ENCODE results near the gene JAG1. TPM values are rescaled to one million over a fixed set of nuclear protein-coding genes. Genes with fewer than 3 reads are reported as not detected.
A peak's percentile ranks its signal among the peaks of the same experiment; 100 is the strongest.

JAG1 gene
- total RNA-seq, 1 donor from 2014 or later: 278 TPM

DNA sequence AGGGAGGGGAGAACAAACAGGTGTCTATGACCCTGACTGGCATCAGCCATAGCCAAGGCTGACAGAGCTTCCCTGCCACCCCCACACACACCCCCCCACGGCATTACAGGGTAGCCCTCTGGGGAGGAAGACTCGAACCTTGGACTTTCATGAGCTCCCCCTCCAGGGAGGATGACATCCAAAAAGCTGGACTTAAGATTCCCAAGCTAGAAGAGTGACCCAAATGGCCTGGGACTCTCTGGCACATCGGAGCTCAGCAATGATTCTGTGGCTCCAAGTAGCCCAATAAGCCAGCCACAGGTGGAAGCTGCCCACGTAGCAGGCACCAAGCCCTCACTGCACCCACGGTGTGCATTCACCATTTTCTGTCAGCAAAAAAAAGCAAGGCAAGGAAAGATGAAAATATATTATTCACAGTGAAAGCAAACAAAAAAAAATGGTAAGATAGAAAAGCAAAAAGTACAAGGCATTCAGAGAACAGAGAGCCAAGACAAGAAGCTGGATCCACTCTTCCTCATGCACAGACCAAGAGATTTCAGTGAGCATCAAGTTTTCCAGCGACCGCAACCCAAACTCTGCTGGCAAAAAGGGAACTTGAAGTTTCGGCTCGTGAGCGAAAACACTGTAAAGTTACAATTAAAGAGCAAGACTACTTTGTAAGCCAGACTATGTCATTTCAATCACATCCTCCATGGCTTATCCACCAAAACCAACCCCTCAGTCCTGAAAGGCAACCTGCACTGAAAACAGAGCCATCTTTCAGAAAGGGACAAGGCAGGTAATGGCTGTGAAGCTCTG, 10.9 kb downstream of the JAG1 start:
- peaks cover 34% of the 10 kb centered on the region for H3K36me3 ChIP-seq (ENCODE audit: insufficient read depth, low read length)
- H3K4me2 ChIP-seq (ENCODE audit: low read length): no peak overlapping the region
- Mint-ChIP-seq H3K36me3 (ENCODE audit: low read depth, unreplicated experiment) (peaks cover 42% of the 10 kb centered on the region), H3K4me1 (ENCODE audit: low read depth, unreplicated experiment) (peaks cover 75% of the 10 kb centered on the region), H3K9me3 (ENCODE audit: unreplicated experiment) (no peaks in the 10 kb centered on the region), H3K27me3 (ENCODE audit: low read depth, unreplicated experiment) (no peaks in the 10 kb centered on the region), H3K27ac (ENCODE audit: unreplicated experiment) (peak overlapping the region; percentile 7), H3K4me3 (ENCODE audit: unreplicated experiment) (peak overlapping the region; percentile 41)
- H3K9ac ChIP-seq (ENCODE audit: low read length): no peak overlapping the region
- H2AFZ ChIP-seq (ENCODE audit: low read depth, low read length): no peak overlapping the region
- no peak for DNase-seq (ENCODE audit: low read depth)
- no peak for FAIRE-seq
- no peak overlapping the region for H3K4me3 ChIP-seq (ENCODE audit: insufficient read depth, low read depth, low read length)
- no peaks in the 10 kb centered on the region for H3K27me3 ChIP-seq (ENCODE audit: insufficient read depth, low read length)
- TF ChIP-seq EZH2 (IDR thresholded peaks at IDR 0.05; ENCODE audit: insufficient read depth, low read length): no peak
- TF ChIP-seq, protein P1, sequence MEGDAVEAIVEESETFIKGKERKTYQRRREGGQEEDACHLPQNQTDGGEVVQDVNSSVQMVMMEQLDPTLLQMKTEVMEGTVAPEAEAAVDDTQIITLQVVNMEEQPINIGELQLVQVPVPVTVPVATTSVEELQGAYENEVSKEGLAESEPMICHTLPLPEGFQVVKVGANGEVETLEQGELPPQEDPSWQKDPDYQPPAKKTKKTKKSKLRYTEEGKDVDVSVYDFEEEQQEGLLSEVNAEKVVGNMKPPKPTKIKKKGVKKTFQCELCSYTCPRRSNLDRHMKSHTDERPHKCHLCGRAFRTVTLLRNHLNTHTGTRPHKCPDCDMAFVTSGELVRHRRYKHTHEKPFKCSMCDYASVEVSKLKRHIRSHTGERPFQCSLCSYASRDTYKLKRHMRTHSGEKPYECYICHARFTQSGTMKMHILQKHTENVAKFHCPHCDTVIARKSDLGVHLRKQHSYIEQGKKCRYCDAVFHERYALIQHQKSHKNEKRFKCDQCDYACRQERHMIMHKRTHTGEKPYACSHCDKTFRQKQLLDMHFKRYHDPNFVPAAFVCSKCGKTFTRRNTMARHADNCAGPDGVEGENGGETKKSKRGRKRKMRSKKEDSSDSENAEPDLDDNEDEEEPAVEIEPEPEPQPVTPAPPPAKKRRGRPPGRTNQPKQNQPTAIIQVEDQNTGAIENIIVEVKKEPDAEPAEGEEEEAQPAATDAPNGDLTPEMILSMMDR (IDR thresholded peaks at IDR 0.05; ENCODE audit: insufficient read depth, low read depth, low read length): no peak
- H3K79me2 ChIP-seq (ENCODE audit: insufficient read depth, low read length): peaks cover 94% of the 10 kb centered on the region
- peaks cover 41% of the 10 kb centered on the region for H3K4me1 ChIP-seq (ENCODE audit: insufficient read depth, low read length)
- H4K20me1 ChIP-seq (ENCODE audit: insufficient read depth, low read length): peaks cover 61% of the 10 kb centered on the region
- H3K27ac ChIP-seq (ENCODE audit: low read depth, low read length): no peak overlapping the region
- H3K9me3 ChIP-seq (ENCODE audit: insufficient read depth, low read depth, low read length): no peaks in the 10 kb centered on the region

DNA sequence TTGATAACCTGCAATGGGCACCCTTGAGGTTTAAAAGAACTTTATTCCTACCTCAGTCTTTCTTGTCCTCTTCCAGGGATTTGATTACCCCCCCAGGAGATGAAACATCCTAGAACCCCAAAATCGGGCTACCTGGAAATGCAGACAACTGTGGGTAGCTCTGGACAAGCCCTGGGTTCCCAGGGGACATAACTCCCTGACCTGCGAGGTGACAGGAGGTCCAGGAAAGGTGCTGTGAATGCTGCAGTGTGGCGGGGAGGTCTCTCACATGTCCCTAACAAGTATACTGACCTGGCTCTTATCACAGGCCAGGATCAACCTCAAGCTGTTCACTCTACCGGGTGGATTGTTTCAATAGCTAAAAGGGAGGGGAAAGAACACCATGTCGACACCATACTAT, 11.6 kb downstream of the JAG1 start:
- Histone ChIP-seq H3K27ac (ENCODE audit: low read depth, low read length) (no peak overlapping the region), H4K20me1 (ENCODE audit: insufficient read depth, low read length) (peaks cover 65% of the 10 kb centered on the region), H3K4me3 (ENCODE audit: insufficient read depth, low read depth, low read length) (no peak overlapping the region), H3K79me2 (ENCODE audit: insufficient read depth, low read length) (peaks cover 93% of the 10 kb centered on the region), H3K4me2 (ENCODE audit: low read length) (no peak overlapping the region), H3K9ac (ENCODE audit: low read length) (no peak overlapping the region), H3K4me1 (ENCODE audit: insufficient read depth, low read length) (peaks cover 34% of the 10 kb centered on the region), H3K9me3 (ENCODE audit: insufficient read depth, low read depth, low read length) (no peaks in the 10 kb centered on the region), H3K27me3 (ENCODE audit: insufficient read depth, low read length) (no peaks in the 10 kb centered on the region), H3K36me3 (ENCODE audit: insufficient read depth, low read length) (peaks cover 41% of the 10 kb centered on the region), H2AFZ (ENCODE audit: low read depth, low read length) (no peak overlapping the region)
- Mint-ChIP-seq H3K36me3 (ENCODE audit: low read depth, unreplicated experiment) (peaks cover 41% of the 10 kb centered on the region), H3K4me1 (ENCODE audit: low read depth, unreplicated experiment) (peaks cover 75% of the 10 kb centered on the region), H3K27me3 (ENCODE audit: low read depth, unreplicated experiment) (no peaks in the 10 kb centered on the region), H3K4me3 (ENCODE audit: unreplicated experiment) (no peak overlapping the region), H3K27ac (ENCODE audit: unreplicated experiment) (peak overlapping the region; percentile 63), H3K9me3 (ENCODE audit: unreplicated experiment) (no peaks in the 10 kb centered on the region)
- TF ChIP-seq EZH2 (IDR thresholded peaks at IDR 0.05; ENCODE audit: insufficient read depth, low read length): no peak
- TF ChIP-seq, protein P1 (IDR thresholded peaks at IDR 0.05; ENCODE audit: insufficient read depth, low read depth, low read length): no peak
- FAIRE-seq: no peak
- DNase-seq (ENCODE audit: low read depth): no peak

DNA sequence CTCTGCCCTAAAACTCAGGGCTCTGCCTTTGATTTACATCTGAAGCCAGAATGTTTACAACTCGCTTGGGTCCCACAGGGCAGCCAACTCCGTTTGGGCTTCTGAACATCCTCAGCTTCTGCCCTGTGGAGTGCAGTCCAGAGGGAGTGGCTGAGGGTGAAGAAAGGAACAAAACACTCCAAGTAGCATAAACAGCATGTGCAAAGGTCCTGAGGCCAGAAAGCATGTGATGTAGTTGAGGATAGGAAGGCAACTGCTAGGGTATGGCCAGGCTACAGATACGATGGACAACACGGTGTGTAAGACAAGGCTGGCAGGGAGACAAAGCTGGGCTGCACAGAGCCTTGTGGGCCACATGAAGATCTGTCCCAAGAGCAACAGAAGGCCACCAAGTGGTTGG, 12.5 kb downstream of the JAG1 start:
- Histone ChIP-seq H3K9ac (ENCODE audit: low read length) (no peak overlapping the region), H4K20me1 (ENCODE audit: insufficient read depth, low read length) (peaks cover 65% of the 10 kb centered on the region), H3K27me3 (ENCODE audit: insufficient read depth, low read length) (no peaks in the 10 kb centered on the region), H3K4me1 (ENCODE audit: insufficient read depth, low read length) (peaks cover 25% of the 10 kb centered on the region), H3K4me3 (ENCODE audit: insufficient read depth, low read depth, low read length) (no peak overlapping the region), H3K27ac (ENCODE audit: low read depth, low read length) (no peak overlapping the region), H3K36me3 (ENCODE audit: insufficient read depth, low read length) (peaks cover 44% of the 10 kb centered on the region), H2AFZ (ENCODE audit: low read depth, low read length) (no peak overlapping the region), H3K9me3 (ENCODE audit: insufficient read depth, low read depth, low read length) (no peaks in the 10 kb centered on the region), H3K79me2 (ENCODE audit: insufficient read depth, low read length) (peaks cover 88% of the 10 kb centered on the region), H3K4me2 (ENCODE audit: low read length) (no peak overlapping the region)
- Mint-ChIP-seq H3K27me3 (ENCODE audit: low read depth, unreplicated experiment) (no peaks in the 10 kb centered on the region), H3K36me3 (ENCODE audit: low read depth, unreplicated experiment) (peaks cover 45% of the 10 kb centered on the region), H3K4me3 (ENCODE audit: unreplicated experiment) (no peak overlapping the region), H3K4me1 (ENCODE audit: low read depth, unreplicated experiment) (peaks cover 72% of the 10 kb centered on the region), H3K27ac (ENCODE audit: unreplicated experiment) (no peak overlapping the region), H3K9me3 (ENCODE audit: unreplicated experiment) (no peaks in the 10 kb centered on the region)
- TF ChIP-seq, protein P1 (IDR thresholded peaks at IDR 0.05; ENCODE audit: insufficient read depth, low read depth, low read length): no peak
- TF ChIP-seq EZH2 (IDR thresholded peaks at IDR 0.05; ENCODE audit: insufficient read depth, low read length): no peak
- DNase-seq (ENCODE audit: low read depth) (no peak), FAIRE-seq (no peak)

Measured in astrocyte (in vitro differentiated cells and primary cell).